HG03175 (cell line): Measurements from ENCODE around the gene ZNF408.

Experiments used
- ATAC-seq: cut with Tn5 transposase; IDR thresholded peaks from one replicate; pipeline ENCODE4 v1.9.1; 2021; ENCODE audit warnings: mild to moderate bottlenecking, moderate library complexity; ENCODE audit not compliant: unreplicated experiment

ZNF408 gene

DNA sequence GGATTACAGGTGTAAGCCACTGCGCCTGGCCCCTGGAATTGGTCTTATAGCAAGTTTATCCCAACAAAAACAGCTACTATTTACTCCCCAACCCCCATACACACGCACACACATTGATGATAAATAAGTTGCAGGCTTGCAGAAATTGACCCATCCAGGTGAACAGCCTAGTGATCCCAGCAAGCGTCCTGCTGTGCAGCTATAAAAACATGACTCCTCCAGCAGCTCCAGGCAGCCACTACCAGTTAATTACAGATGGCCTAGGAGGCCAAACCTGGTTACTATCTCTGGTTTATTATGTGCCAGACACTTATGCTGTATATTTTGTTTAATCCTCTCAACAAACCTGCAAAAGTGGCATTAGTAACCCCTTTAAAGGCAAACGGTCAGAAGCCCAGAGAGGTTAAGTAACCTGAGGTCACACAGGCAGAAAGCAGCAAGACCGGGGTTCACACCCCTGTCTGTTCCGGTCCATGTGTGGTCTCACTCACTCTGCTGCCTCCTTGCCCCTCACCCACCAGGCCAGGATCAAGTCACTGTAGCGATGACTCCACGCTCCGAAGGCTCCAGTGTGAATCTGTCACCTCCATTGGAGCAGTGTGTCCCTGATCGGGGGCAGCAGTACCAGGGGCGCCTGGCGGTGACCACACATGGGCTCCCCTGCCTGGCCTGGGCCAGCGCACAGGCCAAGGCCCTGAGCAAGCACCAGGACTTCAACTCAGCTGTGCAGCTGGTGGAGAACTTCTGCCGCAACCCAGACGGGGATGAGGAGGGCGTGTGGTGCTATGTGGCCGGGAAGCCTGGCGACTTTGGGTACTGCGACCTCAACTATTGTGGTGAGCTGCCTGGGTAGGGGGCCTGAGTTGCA is 24.7 kb downstream of the ZNF408 start:
- no peak for ATAC-seq

DNA sequence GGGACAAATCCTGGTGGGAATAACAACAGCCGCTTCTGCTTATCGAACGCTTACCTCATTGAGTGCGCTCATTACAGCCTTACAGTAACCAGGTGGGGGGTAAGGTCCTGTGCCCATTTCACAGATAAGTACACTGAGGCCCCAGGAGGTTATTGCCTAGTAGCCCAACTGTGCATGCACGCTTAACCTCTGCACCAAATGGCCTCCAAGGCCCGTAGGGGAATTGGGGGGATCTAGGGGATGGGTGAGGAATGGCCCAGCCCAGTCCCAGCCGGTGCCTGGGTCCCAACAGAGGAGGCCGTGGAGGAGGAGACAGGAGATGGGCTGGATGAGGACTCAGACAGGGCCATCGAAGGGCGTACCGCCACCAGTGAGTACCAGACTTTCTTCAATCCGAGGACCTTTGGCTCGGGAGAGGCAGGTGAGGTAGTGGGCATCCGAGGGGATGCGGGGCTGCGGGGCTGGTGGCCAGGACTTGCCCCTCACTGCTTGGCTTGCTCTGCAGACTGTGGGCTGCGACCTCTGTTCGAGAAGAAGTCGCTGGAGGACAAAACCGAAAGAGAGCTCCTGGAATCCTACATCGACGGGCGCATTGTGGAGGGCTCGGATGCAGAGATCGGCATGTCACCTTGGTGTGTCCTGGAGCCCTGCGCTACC is 25.5 kb downstream of the ZNF408 start:
- no peak for ATAC-seq

DNA sequence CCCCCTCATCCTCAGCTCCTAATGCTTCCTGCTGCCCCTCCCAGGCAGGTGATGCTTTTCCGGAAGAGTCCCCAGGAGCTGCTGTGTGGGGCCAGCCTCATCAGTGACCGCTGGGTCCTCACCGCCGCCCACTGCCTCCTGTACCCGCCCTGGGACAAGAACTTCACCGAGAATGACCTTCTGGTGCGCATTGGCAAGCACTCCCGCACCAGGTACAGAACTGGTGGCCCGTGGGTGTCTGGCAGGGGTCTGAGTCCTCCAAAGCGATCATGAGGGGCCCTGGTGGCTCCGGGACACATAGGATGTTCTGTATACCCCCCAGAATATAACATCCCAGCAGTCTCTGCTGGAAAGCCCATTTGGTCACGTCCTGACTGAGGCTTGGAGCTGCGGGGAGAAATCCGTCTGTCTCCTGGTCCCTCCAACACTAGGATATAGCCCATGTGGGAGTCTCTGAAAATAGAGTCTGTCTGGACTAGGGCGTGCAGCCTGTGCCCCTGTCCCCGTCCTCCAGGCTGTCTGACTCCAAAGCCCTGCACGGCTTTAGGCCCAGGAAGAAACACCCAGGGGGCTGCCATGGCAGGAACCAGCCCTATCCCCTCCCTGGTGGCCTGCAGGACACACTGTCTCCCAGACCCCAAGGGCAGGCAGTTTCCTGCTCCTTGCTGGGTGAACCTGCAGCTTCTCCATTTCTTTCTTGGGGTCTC is 27.3 kb downstream of the ZNF408 start:
- ATAC-seq, result no peak

DNA sequence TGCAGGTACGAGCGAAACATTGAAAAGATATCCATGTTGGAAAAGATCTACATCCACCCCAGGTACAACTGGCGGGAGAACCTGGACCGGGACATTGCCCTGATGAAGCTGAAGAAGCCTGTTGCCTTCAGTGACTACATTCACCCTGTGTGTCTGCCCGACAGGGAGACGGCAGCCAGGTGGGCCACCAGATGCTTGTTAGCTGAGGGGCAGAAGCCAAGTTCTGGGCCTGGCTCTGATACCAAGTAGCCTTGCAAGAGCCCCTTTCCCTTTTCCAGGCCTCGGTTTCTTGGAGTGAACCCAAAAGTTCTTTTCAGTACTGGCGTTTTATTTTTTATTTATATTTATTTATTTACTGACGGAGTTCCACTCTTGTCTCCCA is 27.8 kb downstream of the ZNF408 start:
- no peak for ATAC-seq

DNA sequence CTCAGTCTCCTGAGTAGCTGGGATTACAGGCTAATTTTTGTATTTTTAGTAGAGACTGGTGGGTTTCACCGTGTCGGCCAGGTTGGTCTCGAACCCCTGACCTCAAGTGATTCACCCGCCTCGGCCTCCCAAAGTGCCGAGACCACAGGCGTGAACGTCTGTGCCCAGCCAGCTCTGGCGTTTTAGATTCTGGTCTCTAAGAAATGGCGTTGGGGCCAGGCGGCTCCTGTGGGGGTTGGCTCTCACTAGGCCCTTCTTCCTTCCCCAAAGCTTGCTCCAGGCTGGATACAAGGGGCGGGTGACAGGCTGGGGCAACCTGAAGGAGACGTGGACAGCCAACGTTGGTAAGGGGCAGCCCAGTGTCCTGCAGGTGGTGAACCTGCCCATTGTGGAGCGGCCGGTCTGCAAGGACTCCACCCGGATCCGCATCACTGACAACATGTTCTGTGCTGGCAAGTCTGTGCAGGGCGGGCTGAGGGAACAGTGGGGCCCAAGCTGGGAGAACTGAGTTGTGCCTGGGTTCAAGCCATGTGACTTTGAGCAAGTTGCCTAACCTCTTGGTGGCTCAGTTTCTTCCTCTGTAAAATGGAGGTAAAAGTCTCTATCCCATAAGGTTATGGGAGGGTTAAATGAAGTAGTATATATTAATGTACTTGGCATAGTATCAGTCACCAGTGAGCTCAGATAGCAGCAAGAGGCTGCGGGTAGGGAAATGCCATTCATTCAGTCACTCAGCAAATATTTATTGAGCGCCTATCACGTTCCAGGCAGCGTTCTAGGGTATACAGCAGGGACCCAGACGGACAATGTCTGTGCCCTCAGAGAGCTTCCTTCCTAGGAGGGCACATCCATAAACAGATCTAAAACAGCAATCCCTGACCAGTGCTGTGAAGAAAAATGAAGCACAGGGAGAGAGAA is 28.5 kb downstream of the ZNF408 start:
- no peak for ATAC-seq

DNA sequence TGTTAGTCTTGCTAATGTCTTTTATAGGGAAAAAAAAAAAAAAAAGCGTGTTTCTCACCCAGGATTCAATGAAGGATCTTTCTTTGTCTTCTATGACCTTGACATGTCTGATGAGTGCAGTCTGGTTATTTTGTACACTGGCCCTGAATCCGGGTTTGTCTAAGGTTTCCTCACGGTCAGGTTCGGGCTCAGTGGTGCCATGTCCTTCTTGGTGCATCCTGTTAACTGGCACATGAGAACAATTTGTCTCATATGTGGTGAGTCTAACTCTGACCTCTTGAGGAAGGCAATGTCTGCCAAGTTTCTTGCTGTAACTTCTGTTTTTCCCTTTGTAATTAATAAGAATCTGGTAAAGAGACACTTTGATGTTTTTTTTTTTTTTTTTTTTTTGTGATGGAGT is 30.7 kb downstream of the ZNF408 start:
- ATAC-seq, result no peak

DNA sequence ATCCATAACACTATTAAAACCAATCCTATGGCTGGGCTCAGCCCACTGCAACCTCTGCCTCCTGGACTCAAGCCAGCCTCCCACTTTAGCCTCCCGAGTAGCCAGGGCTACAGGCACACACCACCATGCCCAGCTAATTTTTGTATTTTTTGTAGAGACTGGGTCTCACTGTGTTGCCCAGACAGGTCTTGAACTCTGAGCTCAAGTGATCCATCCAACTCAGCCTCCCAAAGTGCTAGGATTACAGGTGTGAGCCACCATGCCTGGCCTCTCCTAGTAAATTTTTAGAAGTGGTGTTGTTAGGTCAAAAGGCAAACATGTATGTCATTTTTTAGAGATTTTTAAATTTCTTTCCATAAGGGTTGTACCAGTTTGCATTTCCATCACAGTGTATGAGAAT is 32.4 kb downstream of the ZNF408 start:
- no peak for ATAC-seq

DNA sequence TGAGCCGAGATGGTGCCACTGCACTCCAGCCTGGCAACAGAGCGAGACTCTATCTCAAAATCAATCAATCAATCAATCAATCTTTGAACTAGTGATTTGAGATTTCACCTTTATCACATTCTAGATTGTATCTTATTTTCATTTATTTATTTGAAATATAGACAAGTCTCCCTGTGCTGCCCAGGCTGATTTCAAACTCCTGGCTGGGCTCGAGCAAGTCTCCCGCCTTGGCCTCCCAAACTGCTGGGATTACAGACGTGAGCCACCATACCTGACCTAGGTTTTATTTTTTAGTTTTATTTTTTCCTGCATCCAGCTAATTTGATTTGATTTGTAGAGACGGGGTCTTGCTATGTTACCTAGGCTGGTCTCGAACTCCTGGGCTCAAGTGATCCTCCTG is 35.3 kb downstream of the ZNF408 start:
- ATAC-seq, result no peak

DNA sequence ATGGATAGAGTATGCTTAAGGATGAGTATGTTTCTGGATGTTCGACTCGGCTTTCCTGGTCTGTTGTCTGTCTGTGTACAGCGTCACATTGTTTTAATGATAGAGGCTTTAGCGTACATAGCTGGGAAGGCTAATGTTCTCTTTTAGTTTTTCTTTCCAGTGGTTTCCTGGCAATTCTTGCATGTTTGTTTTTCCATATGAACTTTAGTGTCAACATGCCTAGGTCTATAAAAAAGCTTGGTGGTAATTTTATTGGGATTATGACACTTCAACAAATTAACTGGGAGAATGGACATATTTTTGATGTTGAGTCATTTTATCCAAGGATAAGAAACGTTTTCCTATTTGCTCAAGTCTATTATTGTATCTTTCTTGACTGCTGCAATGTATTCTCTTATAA is 35.8 kb downstream of the ZNF408 start:
- no peak for ATAC-seq

DNA sequence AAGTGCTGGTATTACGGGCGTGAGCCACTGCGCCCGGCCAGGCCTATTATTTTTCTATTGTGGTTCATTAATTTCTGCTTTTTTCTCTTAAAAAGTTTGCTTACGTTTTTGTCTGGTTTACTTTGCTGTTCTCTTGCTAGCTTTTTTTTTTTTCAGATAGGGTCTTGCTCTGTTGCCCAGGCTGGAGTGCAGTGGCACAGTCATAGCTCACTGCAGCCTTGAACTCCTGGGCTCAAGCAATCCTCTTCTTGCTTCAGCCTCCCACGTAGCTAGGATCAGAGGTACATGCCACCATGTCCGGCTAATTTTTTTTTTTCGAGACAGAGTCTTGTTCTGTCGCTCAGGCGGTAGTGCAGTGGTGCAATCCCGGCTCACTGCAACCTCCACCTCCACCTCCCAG is 36.9 kb downstream of the ZNF408 start:
- no peak for ATAC-seq

DNA sequence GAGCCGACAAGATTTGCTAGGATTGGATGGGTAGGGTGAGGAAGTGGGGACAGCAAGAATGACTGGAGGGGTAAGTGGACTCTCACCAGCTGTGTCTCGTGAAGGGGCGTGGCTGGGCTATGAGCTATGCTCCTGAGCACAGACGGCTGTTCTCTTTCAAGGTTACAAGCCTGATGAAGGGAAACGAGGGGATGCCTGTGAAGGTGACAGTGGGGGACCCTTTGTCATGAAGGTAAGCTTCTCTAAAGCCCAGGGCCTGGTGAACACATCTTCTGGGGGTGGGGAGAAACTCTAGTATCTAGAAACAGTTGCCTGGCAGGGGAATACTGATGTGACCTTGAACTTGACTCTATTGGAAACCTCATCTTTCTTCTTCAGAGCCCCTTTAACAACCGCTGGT is 38.1 kb downstream of the ZNF408 start:
- ATAC-seq, result no peak

DNA sequence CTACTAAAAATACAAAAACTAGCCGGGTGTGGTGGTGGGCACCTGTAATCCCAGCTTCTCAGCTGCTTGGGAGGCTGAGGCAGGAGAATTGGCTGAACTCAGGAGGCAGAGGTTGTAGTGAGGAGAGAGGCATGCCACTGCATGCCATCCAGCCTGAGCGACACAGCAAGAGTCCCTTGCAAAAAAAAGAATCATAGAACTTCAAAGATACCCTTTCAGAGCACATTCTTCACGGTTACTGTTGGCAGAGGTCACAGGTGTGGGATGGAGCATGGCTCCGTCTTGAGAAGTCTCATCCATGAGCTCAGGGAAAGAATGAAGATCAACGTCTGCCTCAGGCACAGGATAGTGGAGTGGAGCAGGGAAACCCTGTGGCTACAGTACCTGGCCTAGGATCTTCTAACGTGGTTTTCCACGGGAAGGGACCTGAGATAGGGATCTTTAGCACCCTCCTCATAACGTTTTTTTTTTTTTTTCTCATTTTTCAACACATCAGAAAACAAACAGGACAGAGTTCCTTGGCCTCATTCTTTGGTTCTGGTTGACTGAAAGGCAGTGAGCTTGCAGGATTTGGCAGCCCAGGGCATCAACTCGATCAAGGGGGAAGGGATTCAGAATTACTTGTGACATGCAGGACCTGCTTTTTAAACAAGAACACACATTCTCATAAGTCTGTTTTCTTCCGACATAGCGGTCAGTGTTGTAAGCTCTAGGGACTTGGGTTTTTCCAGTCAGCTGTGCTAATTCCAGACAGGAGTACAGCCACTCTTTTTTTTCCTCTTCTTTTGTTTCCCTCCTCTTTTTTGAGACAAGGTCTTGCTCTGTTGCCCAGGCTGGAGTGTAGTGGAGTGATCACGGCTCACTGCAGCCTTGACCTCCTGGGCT is 41.0 kb downstream of the ZNF408 start:
- ATAC-seq, result no peak

DNA sequence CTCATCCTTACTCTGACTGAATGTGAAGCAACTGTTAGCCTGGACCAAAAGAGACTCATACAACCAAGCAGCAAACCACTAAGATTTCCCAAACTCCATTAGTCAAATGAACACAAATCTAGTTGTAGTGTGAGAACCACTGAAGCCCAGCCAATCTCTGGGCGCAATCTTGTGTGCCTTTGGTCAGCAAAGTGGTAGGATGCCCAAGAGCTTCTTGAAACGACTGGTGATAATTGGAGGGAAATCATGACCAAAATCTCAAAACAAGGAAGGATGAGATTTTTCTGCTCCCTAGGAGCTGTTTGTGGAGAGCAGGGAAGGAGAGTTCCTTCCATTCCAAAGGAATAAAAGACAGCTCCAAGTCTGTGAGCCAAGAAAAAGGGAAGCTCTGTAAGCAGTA is 42.2 kb downstream of the ZNF408 start:
- ATAC-seq, result no peak

DNA sequence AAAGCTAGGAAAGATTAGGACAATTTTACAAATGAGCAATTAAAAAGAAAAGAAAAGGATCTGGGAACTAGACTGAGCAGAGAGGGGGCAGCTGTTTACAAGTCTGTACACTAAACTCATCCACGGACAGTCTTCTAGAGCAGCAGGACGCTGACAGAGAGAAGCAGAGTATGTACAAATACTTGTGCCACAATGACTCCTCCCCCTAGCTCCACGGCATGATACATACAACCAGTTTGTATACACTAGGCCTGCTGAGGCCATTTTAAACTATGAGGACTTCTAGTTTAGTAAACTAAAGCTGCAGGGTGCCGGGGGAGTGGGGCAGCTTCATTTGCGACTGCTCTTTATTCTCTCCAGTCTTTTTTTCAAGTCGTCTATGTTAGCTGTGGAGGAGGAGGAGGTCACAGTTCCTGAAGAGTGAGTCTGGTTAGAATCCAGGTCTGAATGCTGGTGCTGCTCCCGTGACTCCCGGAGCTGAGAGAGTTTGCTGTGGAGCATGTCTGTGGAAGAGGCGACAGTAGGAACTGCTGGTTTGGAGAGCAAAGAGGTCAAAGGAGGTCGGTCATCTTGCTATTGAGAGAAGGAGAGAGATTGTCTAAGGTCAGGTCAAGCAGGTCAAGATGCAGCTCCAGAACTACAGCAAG is 43.0 kb downstream of the ZNF408 start:
- no peak for ATAC-seq

DNA sequence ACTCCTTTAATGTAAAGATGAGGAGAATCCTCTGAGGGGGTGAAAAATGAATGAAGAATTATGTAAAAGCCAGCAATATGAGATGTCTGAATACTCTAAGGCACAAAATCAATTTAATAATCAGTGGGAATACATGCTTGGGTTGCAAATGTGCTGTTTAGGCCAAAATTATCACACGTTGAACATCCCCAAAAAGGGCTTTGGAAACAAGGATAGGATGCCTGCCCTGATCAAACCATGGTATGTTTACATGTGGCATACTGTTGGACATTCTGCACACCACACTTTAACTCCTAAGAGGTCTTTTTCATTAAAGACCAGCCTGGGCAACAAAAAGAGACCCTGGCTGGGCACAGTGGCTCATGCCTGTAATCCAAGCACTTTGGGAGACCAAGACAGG is 44.5 kb downstream of the ZNF408 start:
- no peak for ATAC-seq

DNA sequence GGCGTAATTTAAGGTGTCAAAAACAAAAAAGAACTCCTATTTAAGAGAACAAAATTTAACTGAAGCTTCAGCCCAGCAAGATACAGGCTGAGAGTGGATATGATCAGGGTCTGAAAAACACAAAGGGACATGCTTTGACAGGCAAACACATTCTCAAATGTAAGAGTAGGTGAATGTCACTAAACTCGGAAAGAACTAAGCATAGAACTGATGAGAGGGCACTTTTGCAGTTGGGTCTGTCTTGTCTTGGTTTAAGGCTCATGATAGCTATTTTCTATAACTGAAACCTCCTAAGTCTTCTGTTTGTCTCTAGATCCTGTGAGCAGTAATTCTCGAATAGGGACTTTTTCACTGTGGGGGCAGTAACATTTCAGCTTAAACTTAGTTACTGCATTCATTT is 45.2 kb downstream of the ZNF408 start:
- no peak for ATAC-seq

DNA sequence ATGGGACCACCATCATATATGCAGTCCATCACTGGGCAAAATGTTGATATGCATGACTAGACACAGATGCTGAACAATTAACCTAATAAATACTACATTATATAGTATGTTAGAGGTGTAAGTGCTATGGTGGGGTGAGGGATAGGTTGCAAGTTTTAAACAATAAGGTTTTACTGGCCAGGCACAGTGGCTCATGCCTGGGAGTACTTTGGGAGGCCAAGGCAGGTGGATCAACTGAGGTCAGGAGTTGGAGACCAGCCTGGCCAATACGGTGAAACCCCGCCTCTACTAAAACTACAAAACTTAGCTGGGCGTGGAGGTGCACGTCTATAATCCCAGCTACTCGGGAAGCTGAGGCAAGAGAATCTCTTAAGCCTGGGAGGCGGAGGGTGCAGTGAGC is 46.3 kb downstream of the ZNF408 start:
- ATAC-seq, result no peak
